ENCODE results near the gene ZNF500. TPM values are rescaled to one million over a fixed set of nuclear protein-coding genes. Genes with fewer than 3 reads are reported as not detected.

The ZNF500 gene
- polyA plus RNA-seq, 3 donors = 12.4 to 13.7 (median 13.4) TPM

DNA sequence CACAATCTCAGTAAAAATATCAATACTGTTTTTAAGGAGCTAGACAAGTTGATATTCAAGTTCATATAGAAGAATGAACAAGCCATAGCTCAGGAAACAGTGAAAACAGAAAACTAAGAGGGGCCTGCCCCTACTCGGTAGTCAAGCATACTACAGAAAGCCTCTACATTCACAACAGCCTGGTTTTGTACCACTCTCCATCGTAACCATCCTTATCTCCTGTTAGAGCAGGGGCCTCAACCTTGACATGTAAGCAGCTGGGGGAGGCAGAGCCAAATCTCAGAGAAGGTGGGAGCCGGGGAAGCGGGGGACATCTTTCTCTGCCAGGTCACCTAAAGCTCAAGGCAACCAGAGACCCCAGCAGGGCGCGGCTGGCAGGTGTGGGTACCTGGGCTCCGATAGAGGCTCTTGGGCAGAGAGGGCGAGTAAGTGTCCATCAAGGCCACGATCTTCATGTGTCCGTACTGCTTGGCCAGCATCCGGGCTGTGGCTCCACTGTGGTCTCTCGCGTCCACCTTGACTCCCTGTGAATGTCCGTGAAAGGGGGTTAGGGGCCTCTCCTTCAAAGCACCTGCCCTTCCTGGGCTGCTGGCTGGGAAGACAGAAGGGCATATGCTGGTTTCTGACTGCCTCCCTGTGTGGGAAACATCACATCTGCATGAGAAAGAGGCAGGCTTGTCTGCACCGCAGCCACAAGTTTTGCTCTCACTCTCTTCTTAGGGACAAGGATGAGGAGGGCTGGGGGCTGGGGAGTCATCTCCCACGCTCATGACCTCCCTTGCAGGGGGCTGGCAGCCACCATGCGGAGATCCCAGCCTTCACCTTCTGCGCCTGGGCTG is 53.1 kb downstream of the ZNF500 start:
- no peak for DNase-seq (ENCODE audit: low read depth in 3 of 3, low spot score in 2 of 3)

DNA sequence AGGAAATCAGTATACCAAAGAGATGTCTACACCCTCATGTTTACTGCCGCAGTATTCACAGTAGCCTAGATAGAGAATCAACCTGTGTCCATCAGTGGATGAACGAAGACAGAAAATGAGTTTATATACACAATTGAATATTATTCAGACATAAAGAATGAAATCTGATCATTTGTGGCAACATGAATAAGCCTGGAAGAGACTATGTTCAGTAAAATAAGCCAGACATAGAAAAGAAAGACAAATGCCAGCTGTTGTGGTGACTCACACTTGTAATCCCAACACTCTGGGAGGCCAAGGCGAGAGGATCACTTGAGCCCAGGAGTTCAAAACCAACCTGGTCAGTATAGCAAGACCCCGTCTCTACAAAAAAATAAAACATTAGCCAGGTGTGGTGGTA is 57.5 kb downstream of the ZNF500 start:
- DNase-seq (ENCODE audit: low read depth in 3 of 3, low spot score in 2 of 3) = no peak

DNA sequence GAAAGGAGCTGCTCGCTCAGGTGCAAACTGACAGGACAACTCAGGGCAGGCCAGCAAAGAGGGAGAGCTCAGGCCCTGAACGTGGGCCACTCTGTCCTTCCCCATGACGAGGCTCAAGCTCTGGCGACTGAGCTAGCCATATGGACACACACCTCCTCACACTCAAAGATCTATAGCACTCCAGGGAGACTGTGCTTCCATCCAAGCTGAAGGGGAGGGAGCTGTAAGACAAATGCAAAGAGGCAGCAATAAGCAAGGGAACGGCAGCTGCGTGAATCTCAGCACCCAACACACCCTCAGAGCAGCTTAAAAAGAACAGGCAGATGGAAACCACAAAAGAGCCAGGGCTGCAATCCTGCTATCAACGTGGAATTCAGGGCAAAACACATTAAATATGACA is 60.1 kb downstream of the ZNF500 start:
- DNase-seq (ENCODE audit: low read depth in 3 of 3, low spot score in 2 of 3) = no peak

DNA sequence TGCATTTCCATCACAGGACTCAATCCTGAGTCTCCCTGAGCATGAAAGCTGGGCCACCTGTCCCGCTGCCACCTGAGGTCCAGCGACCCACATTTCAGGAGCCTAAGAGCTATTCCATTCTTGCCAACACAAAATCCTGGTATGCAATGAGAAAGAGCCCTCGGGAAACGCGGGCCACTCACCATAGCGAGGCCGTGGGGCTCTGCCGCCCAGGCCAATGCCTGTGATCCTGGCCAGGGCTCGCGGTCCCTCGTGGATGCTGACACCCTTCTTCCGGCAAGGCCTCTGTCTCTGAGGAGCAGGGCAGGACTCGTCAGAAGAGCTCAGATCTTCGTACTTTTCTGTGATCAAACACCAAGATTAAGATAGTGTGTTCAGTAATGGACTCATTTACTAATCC is 62.0 kb downstream of the ZNF500 start:
- no peak for DNase-seq (ENCODE audit: low read depth in 3 of 3, low spot score in 2 of 3)

DNA sequence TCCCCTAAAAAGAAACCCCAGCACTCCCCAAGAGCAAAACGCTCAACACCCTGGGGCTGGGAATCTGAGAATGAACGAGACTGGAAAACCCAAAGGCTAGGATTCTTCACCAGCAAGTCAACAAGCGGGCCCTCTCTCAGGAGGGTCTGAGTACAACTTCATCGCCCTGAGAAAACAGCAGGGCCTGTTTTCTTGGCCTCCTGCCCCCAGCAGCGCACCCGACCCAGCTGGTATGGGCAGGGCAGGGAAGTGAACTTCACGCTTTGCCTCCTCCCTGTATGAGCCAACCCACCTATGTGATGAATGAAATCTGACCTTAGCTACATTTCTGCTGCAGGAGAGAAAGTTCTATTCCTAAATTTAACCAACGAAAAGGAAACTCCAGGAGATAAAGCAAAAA is 62.5 kb downstream of the ZNF500 start:
- no peak for DNase-seq (ENCODE audit: low read depth in 3 of 3, low spot score in 2 of 3)

DNA sequence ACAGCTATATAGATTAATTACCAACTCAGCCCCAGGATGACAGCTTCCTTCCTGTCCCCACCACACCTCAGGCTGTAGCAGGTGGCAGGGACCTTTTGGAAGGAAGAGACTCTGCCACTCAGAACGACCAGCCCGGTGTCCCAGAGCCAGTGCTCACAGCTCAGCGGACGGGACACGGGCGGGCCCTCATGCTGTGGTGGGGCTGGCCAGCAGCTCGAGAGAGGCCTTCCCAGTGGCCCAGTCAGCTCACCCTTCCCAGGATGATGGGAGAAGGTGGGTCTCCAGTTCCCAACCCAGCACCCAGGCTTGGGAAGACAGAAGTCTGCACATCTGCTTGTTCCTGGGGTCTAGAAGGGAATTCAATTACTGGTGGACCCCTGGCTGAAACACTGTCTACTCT is 63.1 kb downstream of the ZNF500 start:
- no peak for DNase-seq (ENCODE audit: low read depth in 3 of 3, low spot score in 2 of 3)

DNA sequence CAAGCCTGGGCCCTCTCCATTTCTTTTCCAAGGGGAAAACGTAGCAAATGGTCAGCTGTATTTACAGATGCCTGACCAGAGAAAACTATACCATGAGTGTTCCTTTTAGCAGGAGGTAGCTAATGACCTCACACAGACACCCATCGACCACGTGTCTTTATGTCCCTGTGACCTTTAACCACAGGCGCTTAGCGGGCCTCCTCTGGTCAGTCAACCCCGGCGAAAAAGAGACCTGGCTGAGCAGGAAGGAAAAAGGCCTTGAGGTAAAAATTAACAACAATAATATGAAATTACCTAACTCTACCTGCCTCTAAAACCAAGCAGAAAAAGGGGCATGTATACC is 64.5 kb downstream of the ZNF500 start:
- DNase-seq (ENCODE audit: low read depth in 3 of 3, low spot score in 2 of 3) = no peak

DNA sequence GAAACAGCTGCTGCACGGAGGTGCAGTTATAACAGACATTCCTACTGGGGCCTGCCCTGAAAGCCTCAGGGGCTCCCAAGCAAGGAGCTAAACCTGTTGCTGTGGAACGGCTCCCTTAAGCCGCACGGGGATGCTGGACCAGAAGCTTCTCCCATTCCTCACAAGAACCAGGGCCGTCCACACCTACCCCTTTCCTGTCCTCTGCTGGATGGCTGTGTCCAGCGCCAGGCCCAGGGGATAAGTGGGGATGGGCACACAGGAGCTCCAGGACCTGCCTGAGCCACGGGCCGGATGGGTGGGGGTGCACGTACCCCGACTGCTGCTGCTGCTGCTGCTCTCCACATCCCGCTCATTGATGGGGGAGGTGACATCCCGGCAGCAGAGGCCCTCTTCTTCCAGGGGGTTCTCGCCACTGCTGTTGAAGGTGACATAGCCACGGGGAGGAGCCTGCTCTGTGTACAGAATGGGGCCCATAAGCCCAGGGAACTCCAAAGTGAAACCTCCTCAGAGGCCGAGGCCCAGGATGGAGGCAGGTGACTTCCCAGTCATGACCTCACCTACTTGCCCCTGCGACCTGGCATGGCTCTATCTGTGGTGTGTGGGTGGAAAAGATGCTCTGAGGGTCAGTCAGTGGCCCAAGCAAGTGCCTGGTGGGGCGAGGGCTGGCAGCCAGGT is 65.0 kb downstream of the ZNF500 start:
- DNase-seq (ENCODE audit: low read depth in 3 of 3, low spot score in 2 of 3) = no peak

DNA sequence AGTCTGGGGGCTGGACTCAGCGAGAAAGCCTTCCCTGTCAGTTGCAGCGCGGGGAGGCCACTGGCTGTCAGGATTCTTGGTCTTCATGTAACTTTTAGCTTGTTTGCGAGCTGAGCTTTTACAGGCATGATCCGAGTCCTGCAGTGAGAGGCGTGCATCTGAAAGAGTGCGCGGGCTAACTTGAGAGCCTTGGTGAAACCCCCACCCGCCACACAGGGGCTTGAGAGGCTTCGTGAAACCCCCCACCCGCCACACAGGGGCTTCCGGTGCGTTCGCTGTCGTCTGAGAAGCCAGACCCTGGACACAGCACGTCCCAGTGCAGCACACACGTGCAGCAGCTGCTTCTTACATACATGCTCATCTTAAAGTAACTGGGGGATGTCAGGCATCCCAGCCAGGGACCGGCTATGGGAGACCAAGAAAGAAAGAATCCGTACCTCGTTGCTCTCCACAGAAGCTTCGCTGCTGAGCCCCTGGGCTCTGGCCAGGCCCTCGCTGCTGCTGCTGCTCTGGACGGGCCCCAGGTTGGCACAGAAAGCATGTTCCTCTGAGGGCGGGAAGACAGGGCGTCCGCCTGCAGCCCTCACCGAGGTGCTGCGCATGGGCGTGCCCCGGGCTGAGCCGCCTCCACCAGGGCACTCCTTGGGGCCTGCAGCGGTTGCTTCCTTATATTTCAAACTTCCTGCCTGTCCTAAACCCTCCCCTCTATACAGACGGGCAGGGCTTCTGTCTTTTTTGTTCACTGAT is 65.8 kb downstream of the ZNF500 start:
- no peak for DNase-seq (ENCODE audit: low read depth in 3 of 3, low spot score in 2 of 3)

DNA sequence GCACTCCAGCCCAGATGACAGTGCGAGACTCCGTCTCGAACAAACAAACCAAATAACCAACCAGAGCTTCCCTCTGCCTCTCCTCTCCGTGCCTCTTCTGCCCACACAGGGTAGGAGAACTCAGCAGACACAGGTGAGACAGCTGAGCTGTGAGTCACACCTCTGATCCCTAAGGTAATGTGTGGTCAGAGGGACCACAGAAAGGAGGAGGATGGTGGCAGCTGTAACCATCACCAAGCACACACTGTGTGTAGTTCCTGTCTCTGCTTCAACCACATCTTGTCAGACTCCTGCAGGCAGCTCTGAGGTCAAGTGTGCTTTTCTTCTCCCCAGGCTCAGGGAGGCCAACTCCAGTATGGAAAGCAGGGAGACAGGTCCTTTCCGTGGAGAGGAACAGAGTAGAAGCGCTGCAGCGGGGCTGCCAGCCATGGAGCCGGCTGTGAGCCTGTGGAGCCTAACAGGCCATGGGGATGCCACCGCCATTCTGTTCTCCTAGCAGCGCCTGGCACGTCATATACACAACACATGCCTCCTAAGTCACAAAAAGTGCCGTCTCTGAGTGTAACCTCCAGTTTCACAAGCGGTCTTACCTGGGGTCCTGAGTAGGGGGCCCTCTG is 66.5 kb downstream of the ZNF500 start:
- DNase-seq (ENCODE audit: low read depth in 3 of 3, low spot score in 2 of 3) = no peak

DNA sequence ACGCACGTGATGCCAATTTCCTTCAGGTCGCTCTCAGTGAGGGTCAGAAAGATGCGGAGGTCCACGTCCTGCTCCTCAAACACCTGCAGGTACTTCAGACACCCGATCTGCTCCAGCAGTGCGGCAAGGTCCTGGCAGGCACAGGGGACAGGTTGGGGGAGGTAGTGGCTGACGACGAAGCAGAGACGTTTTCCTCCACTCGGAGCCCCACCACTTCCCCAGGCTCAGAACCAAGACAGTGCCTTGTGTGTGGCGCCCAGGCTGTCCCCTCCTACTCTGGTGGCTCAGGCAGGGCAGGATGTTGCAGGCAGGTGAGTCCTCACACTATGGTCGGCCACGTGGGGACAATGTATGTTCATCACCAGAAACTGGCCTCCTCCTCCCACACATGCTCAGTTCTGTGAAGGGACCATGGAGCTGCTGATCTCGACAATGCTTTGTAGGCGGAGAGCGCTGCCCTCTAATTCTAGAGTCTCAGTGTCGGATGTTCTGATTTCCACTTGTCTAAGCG is 67.9 kb downstream of the ZNF500 start:
- DNase-seq (ENCODE audit: low read depth in 3 of 3, low spot score in 2 of 3) = no peak

DNA sequence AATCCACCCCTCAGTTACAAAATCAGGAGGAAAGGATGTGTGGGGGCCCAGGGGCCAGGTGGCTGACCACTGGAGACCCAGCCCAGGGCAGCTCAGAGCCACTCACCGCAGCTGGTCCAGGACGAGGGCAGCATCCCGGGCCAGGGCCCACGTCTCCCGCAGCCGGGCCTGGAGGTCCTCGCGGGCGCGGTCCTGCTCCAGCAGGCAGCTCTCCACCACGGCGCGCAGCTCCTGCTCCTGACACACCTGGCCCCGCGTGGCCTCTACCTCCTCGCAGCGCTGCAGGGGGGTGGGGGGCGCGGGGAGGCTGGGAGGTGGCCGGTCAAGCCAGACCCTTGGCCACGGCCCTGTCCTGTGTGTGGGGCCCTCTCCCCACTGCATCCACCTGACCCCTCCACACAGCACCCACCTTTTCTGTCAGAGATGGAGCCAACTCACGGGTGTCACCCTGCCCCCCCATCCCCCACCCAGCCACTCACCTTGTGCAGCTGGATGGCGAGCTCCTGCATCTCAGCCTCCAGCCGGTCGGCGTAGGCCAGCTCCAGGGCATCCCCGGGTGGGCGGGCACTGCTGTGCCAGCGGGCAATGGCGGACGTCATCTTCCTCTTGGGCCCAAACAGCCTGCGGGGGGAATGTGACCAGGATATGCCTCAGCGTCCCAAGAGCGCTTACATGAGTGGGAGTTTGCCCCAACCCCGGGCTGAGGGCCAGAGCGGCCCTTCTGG is 68.5 kb downstream of the ZNF500 start:
- DNase-seq (ENCODE audit: low read depth in 3 of 3, low spot score in 2 of 3) = no peak

Other genes starting within 250 kb of the ZNF500 start
- 10 to 100 TPM; 19.8 to 30.6 (median 26.2) TPM for gene CDIP1, start 228.4 kb downstream of the ZNF500 start, polyA plus RNA-seq (ENCODE audit: insufficient read length in 3 of 3)
- under 1 TPM; 0.08 to 0.26 (median 0.18) TPM for gene C16orf96, start 210.8 kb downstream of the ZNF500 start, polyA plus RNA-seq (ENCODE audit: insufficient read length in 3 of 3)
- 10 to 100 TPM; 10.0 to 12.1 (median 10.2) TPM for gene UBALD1, start 152.3 kb downstream of the ZNF500 start, polyA plus RNA-seq (ENCODE audit: insufficient read length in 3 of 3)
- 10 to 100 TPM; 35.5 to 42.6 (median 35.8) TPM for gene MGRN1, start 142.3 kb downstream of the ZNF500 start, polyA plus RNA-seq (ENCODE audit: insufficient read length in 3 of 3)
- gene NUDT16L1, start 73.6 kb downstream of the ZNF500 start, polyA plus RNA-seq (ENCODE audit: insufficient read length in 3 of 3) = 10 to 100 TPM; 33.1 to 42.0 (median 38.4) TPM
- 10 to 100 TPM; 17.0 to 19.7 (median 18.9) TPM for gene ANKS3, start 32.9 kb downstream of the ZNF500 start, polyA plus RNA-seq (ENCODE audit: insufficient read length in 3 of 3)
- gene DNAAF8, start 32.6 kb downstream of the ZNF500 start, polyA plus RNA-seq (ENCODE audit: insufficient read length in 3 of 3) = 1 to 10 TPM; 1.2 to 2.3 (median 1.8) TPM
- under 1 TPM in 1 of 3 donors, not detected in 2; 0.19 TPM for gene SEPTIN12, start 21.2 kb upstream of the ZNF500 start, polyA plus RNA-seq (ENCODE audit: insufficient read length in 3 of 3)
- 10 to 100 TPM in 1 of 3 donors, 1 to 10 TPM in 2; 4.3 to 11.0 (median 9.4) TPM for gene SMIM22, start 28.2 kb upstream of the ZNF500 start, polyA plus RNA-seq (ENCODE audit: insufficient read length in 3 of 3)
- 10 to 100 TPM; 29.0 to 32.3 (median 31.4) TPM for gene ROGDI, start 35.5 kb upstream of the ZNF500 start, polyA plus RNA-seq (ENCODE audit: insufficient read length in 3 of 3)
- gene GLYR1, start 80.1 kb upstream of the ZNF500 start, polyA plus RNA-seq (ENCODE audit: insufficient read length in 3 of 3) = 100 to 1,000 TPM; 130 to 138 (median 134) TPM
- gene UBN1, start 80.3 kb upstream of the ZNF500 start, polyA plus RNA-seq (ENCODE audit: insufficient read length in 3 of 3) = 10 to 100 TPM; 30.1 to 35.4 (median 33.0) TPM
- 10 to 100 TPM; 27.0 to 31.7 (median 29.7) TPM for gene PPL, start 170.0 kb upstream of the ZNF500 start, polyA plus RNA-seq (ENCODE audit: insufficient read length in 3 of 3)
- gene SEC14L5, start 191.2 kb upstream of the ZNF500 start, polyA plus RNA-seq (ENCODE audit: insufficient read length in 3 of 3) = under 1 TPM; 0.11 to 0.41 (median 0.18) TPM

Measured in right renal cortex interstitium (tissue), 3 donors.